Kidney (tissue), 14 donors: Measurements from ENCODE around the gene CTDNEP1. TPM values are rescaled to one million over a fixed set of nuclear protein-coding genes. Genes with fewer than 3 reads are reported as not detected.
A peak's percentile ranks its signal among the peaks of the same experiment; 100 is the strongest.

Source experiments
- DNase-seq, 5 donors: peaks; one replicate each; pipeline ENCODE4 v3.0.0-alpha.2; 2013 to 2020
- FAIRE-seq: peaks from 2 replicates; lab custom pipeline; 2012; peaks lifted over from hg19 to GRCh38; lab: Jason Lieb, UNC
- H3K27ac ChIP-seq, 2 donors: one replicate each; pipeline ENCODE4 v1.7.0; 2013; ENCODE audit warnings: low read depth in 2 of 2, low read length in 2 of 2, inconsistent platforms in 1 of 2
- H3K27me3 ChIP-seq: one replicate; pipeline ENCODE4 v1.7.1; 2013; ENCODE audit warnings: low read length, inconsistent platforms; ENCODE audit not compliant: control insufficient read depth, insufficient read depth
- H3K36me3 ChIP-seq, 3 donors: one replicate each; pipeline versions ENCODE4 v1.7.0 to v1.7.1; 2013; ENCODE audit warnings: low read length in 3 of 3, control low read depth in 1 of 3, inconsistent platforms in 1 of 3; ENCODE audit not compliant: insufficient read depth in 3 of 3, control insufficient read depth in 2 of 3
- H3K4me1 ChIP-seq, 3 donors: one replicate each; pipeline versions ENCODE4 v1.7.0 to v1.7.1; 2013; ENCODE audit warnings: low read length in 3 of 3, inconsistent platforms in 1 of 3, low read depth in 1 of 3; ENCODE audit not compliant: control insufficient read depth in 2 of 3, insufficient read depth in 2 of 3
- H3K4me3 ChIP-seq, 3 donors: one replicate each; pipeline versions ENCODE4 v1.7.0 to v1.8.1; 2013; ENCODE audit warnings: low read length in 3 of 3, control low read depth in 1 of 3, inconsistent platforms in 1 of 3
- H3K9ac ChIP-seq, 3 donors: one replicate each; pipeline versions ENCODE4 v1.7.0 to v1.7.1; 2013; ENCODE audit warnings: low read length in 3 of 3, control low read depth in 1 of 3, inconsistent platforms in 1 of 3
- H3K9me3 ChIP-seq, 3 donors: one replicate each; pipeline versions ENCODE4 v1.7.0 to v1.7.1; 2013; ENCODE audit warnings: low read length in 3 of 3, control low read depth in 1 of 3, inconsistent platforms in 1 of 3; ENCODE audit not compliant: control insufficient read depth in 2 of 3, insufficient read depth in 1 of 3
- CTCF ChIP-seq: IDR thresholded peaks from 3 replicates; pipeline ENCODE4 v1.5.1; 2012; ENCODE audit warnings: mild to moderate bottlenecking, moderate library complexity, borderline replicate concordance; ENCODE audit not compliant: insufficient read depth; ENCODE audit errors: extremely low read depth
- intact Hi-C: fragments of 100-400 bp; cut with DNase I; formaldehyde crosslinking; loops from one replicate; pipeline ENCODE4 v1.11.1; 2022
- polyA plus RNA-seq: library from polyadenylated mRNA; stranded (reverse); fragments of 350-450 nt; fragmentation: Illumina TruSeq; extraction: RNeasy Lipid Tissue Mini Kit (QIAGEN cat#74804); gene quantifications from one replicate; pipeline ENCODE4 v1.2.3, GENCODE V29; 2014; ENCODE audit warnings: low read depth, low replicate concordance; ENCODE audit not compliant: insufficient read depth
- total RNA-seq: library from RNA; stranded (reverse); fragmentation: NEBNext Ultra II Directional; extraction: Animal tissue kit (Norgen Biotek cat#: 25700); gene quantifications from one replicate; pipeline ENCODE4 v1.2.1, GENCODE V29; 2021
- donor health status: control.
- donor health status: control.
- donor health status: control.
- donor health status: control.
- donor health status: control.
- donor health status: DM: yes; HTN: yes; CAD: no.
- donor health status: Normal renal cell carcinoma (clear cell type).

Gene CTDNEP1
- total and polyA plus RNA-seq, 2 donors from 2014 or later, result 113 to 124 TPM

DNA sequence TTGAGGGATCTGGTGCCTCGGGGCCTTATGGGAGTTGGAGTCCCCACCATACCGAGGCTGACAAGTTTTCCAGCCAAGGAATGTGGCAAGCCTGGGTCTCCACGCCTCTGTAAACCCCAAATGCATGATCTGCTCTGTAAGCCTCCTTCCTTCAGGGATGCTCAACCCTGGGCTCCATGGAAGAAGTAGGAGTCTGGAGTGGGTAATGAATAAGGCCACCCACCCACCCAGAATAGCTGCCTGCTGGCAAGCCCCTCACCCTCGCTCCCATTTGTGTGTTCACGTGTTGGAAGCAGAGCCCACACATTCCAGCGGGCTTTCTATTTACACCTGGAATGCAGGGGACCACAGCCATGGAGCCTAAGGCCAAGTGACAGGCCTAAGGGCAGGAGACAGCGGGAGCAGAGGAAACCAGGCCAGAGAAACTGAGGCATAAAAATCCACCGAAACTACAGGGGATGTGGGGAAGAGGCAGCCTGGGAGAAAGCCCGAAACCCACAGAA, 36.3 kb downstream of the CTDNEP1 start:
- no peak for TF ChIP-seq CTCF
- peak in 1 of 5 donors; percentile 69 for DNase-seq

DNA sequence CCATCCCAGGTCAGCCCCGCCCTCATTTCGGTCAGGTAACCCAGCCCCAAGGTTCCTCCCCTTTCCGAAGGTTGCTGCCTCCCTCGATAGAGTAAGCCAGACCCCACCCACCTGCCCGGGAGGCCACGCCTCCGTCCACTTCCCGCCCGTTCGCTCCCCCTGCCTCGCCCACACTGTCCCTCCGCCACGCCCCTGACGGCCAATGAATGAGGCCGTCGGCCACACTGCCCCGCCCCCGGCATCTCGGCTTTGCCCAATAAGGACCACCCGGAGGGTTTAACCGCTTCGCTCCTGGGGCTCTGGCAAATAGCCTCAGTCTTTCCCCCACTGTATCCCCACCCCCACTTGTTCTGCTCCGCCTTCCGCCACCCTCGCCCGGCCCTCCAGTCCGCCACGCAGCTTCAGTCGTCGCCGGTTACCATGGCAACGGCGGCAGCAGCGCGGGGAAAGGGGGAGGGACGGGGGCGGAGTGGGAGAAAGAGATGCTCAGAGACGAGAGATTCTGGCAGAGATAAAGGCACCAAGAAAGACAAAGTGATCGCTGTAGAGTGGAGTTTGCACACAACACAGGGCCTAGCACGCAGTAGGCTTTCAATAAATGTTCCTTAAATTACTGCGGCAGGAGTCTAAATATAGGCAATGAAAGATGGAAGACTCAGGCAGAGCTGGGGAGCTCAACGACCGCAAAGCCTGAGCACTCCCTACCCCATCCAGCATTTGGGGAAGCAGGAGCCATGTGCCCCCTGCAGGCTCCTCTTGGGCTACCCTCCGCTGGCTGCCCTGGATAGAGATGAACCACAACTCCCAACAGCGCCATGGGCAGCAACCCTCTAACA, 37.0 kb downstream of the CTDNEP1 start:
- no peaks in the 10 kb centered on the region for H3K36me3 ChIP-seq
- no peaks in the 10 kb centered on the region for H3K9me3 ChIP-seq
- peak overlapping the region; percentile 81 to 84 for H3K27ac ChIP-seq
- H3K4me3 ChIP-seq, result peak overlapping the region; percentile 50 to 84 (median 57)
- TF ChIP-seq CTCF, result peak; percentile 31
- peak; percentile 52 for FAIRE-seq
- intact Hi-C loops, result no loop called here
- H3K4me1 ChIP-seq, result peaks cover 7 to 27% (median 25%) of the 10 kb centered on the region in 3 donors
- DNase-seq, result peak; percentile 100
- H3K9ac ChIP-seq, result peak overlapping the region in 2 of 3 donors; percentile 49 to 61
- no peaks in the 10 kb centered on the region for H3K27me3 ChIP-seq

More for the DNA sequence above, 36.3 kb downstream of the CTDNEP1 start:
- FAIRE-seq, result no peak
- intact Hi-C loops, result no loop called here
- H3K27ac ChIP-seq, result peak overlapping the region in 1 of 2 donors; percentile 84
- no peaks in the 10 kb centered on the region for H3K27me3 ChIP-seq
- no peaks in the 10 kb centered on the region for H3K36me3 ChIP-seq
- H3K9me3 ChIP-seq, result no peaks in the 10 kb centered on the region
- H3K4me1 ChIP-seq, result peaks cover 7 to 27% (median 26%) of the 10 kb centered on the region in 3 donors
- H3K9ac ChIP-seq, result no peak overlapping the region
- peak overlapping the region; percentile 46 to 84 (median 57) for H3K4me3 ChIP-seq

DNA sequence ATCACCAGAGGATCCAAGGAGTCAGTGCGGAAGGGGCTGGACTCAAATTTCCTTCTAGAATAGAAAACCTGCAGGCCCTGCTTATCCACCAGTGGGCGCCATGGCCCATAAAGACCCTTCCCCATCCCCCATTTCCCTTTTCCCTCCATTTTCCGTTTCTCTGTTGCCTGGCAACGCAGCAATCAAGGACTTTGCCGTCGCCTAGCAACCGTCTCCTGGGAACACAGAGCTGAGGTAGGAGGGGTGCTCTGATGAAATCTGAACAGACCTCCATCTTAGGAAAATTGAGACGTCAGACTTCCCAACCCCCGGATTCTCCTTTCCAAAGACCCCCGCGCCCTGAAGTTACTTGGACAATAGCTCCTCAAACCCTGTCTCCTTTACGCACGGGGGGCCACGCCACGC, 37.6 kb downstream of the CTDNEP1 start:
- no peaks in the 10 kb centered on the region for H3K36me3 ChIP-seq
- H3K27ac ChIP-seq, result peak overlapping the region; percentile 81 to 84
- no peaks in the 10 kb centered on the region for H3K9me3 ChIP-seq
- no peaks in the 10 kb centered on the region for H3K27me3 ChIP-seq
- peak overlapping the region in 1 of 3 donors; percentile 34 for H3K9ac ChIP-seq
- DNase-seq (peak in 3 of 5 donors; percentile 96 to 98 (median 98)), FAIRE-seq (no peak)
- intact Hi-C loops, result no loop called here
- peaks cover 4 to 21% (median 20%) of the 10 kb centered on the region in 3 donors for H3K4me1 ChIP-seq
- H3K4me3 ChIP-seq, result peak overlapping the region; percentile 50 to 69 (median 57)
- TF ChIP-seq CTCF, result no peak
